NT2/D1 (cell line): ENCODE measurements around the gene LMNTD2.

Experiments used
- YY1 ChIP-seq: IDR thresholded peaks from 2 replicates; pipeline ENCODE4 v1.6.1; 2011; ENCODE audit not compliant: insufficient read length, insufficient read depth
- ZNF274 ChIP-seq: IDR thresholded peaks from 2 replicates; pipeline ENCODE4 v1.6.1; 2011; ENCODE audit warnings: mild to moderate bottlenecking, low read depth, low read length

- no peak for TF ChIP-seq YY1
- no peak for TF ChIP-seq ZNF274
Measured at GRCh38 chr11:581342-581741, 20.8 kb upstream of the LMNTD2 start.
